ENCODE measurements around the gene UBE2D2. TPM values are rescaled to one million over a fixed set of nuclear protein-coding genes. Genes with fewer than 3 reads are reported as not detected.

UBE2D2 gene
- total and polyA plus RNA-seq, 4 experiments from 2014 or later = 160 to 411 (median 255) TPM

GRCh38 chr5:139641116-139642080, 80.3 kb downstream of the UBE2D2 start:
- Histone ChIP-seq H3K4me3 (ENCODE audit: low read length in 2 of 2) (no peak overlapping the region), H3K4me1 (ENCODE audit: insufficient read depth, low read length) (peaks cover 8% of the 10 kb centered on the region), H3K27me3 (ENCODE audit: insufficient read depth, low read length) (no peaks in the 10 kb centered on the region), H3K36me3 (ENCODE audit: insufficient read depth, low read length) (no peaks in the 10 kb centered on the region), H3K27ac (ENCODE audit: low read depth, low read length) (no peak overlapping the region), H3K9me3 (ENCODE audit: control insufficient read depth in 1 of 2, low read length in 2 of 2) (no peaks in the 10 kb centered on the region)
- Mint-ChIP-seq H3K27me3 (peaks cover 3% of the 10 kb centered on the region in 2 donors), H3K4me1 (peaks cover 8 to 34% (median 13%) of the 10 kb centered on the region in 4 donors), H3K9me3 (no peaks in the 10 kb centered on the region), H3K36me3 (no peaks in the 10 kb centered on the region), H3K4me3 (no peak overlapping the region), H3K27ac (peak overlapping the region in 2 of 7 donors; percentile 2 to 14)
- POLR2A ChIA-PET (ENCODE audit: partially characterized antibody) = interaction anchor here (0.8 to 1.1 kb wide), 2 partner anchors 13 to 36 kb away, joined by 3 read pairs; no protein-coding TSS in a partner anchor
- DNase-seq = no peak
- CTCF ChIA-PET (ENCODE audit: partially characterized antibody) = interaction anchor here (1.2 kb wide), 2 partner anchors 8 to 125 kb away, joined by 3 to 5 read pairs; no protein-coding TSS in a partner anchor
- intact Hi-C loops (cut with micrococcal nuclease) = no loop called here

GRCh38 chr5:139642213-139642612, 81.1 kb downstream of the UBE2D2 start:
- Mint-ChIP-seq H3K9me3 (no peaks in the 10 kb centered on the region), H3K27ac (no peak overlapping the region), H3K4me3 (no peak overlapping the region), H3K36me3 (no peaks in the 10 kb centered on the region), H3K4me1 (peaks cover 2 to 34% (median 10%) of the 10 kb centered on the region in 4 donors), H3K27me3 (peaks cover 8 to 11% of the 10 kb centered on the region in 2 donors)
- no peak overlapping the region for H3K4me3 ChIP-seq (ENCODE audit: low read length in 2 of 2)
- no peaks in the 10 kb centered on the region for H3K36me3 ChIP-seq (ENCODE audit: insufficient read depth, low read length)
- intact Hi-C loops (cut with micrococcal nuclease) = no loop called here
- peaks cover 2% of the 10 kb centered on the region for H3K4me1 ChIP-seq (ENCODE audit: insufficient read depth, low read length)
- H3K9me3 ChIP-seq (ENCODE audit: control insufficient read depth in 1 of 2, low read length in 2 of 2) = no peaks in the 10 kb centered on the region
- no peak for DNase-seq
- ChIA-PET POLR2A (ENCODE audit: partially characterized antibody) (interaction anchor here (0.8 to 1.1 kb wide), 2 partner anchors 12 to 36 kb away, joined by 3 read pairs; no protein-coding TSS in a partner anchor), CTCF (ENCODE audit: partially characterized antibody) (interaction anchor here (1.2 kb wide), 2 partner anchors 8 to 124 kb away, joined by 3 to 5 read pairs; no protein-coding TSS in a partner anchor)
- peaks cover 5% of the 10 kb centered on the region for H3K27me3 ChIP-seq (ENCODE audit: insufficient read depth, low read length)
- no peak overlapping the region for H3K27ac ChIP-seq (ENCODE audit: low read depth, low read length)

- Mint-ChIP-seq H3K4me1 (peaks cover 2 to 40% (median 13%) of the 10 kb centered on the region in 4 donors), H3K27ac (peak overlapping the region in 1 of 7 donors; percentile 53), H3K36me3 (no peaks in the 10 kb centered on the region), H3K4me3 (no peak overlapping the region), H3K9me3 (no peaks in the 10 kb centered on the region), H3K27me3 (peaks cover 8 to 17% of the 10 kb centered on the region in 2 donors)
- H3K27me3 ChIP-seq (ENCODE audit: insufficient read depth, low read length) = peaks cover 12% of the 10 kb centered on the region
- no peak for DNase-seq
- no peaks in the 10 kb centered on the region for H3K36me3 ChIP-seq (ENCODE audit: insufficient read depth, low read length)
- no peaks in the 10 kb centered on the region for H3K9me3 ChIP-seq (ENCODE audit: control insufficient read depth in 1 of 2, low read length in 2 of 2)
- peaks cover 9% of the 10 kb centered on the region for H3K4me1 ChIP-seq (ENCODE audit: insufficient read depth, low read length)
- CTCF ChIA-PET (ENCODE audit: partially characterized antibody) = interaction anchor here (1.2 to 3.1 kb wide), 2 partner anchors 8 to 9 kb away, joined by 5 to 21 read pairs; no protein-coding TSS in a partner anchor
- POLR2A ChIA-PET (ENCODE audit: partially characterized antibody) = no interaction called here
- intact Hi-C loops (cut with micrococcal nuclease) = no loop called here
- H3K4me3 ChIP-seq (ENCODE audit: low read length in 2 of 2) = no peak overlapping the region
- H3K27ac ChIP-seq (ENCODE audit: low read depth, low read length) = no peak overlapping the region
Measured at GRCh38 chr5:139642891-139643871, 82.0 kb downstream of the UBE2D2 start.

GRCh38 chr5:139644001-139644456, 82.9 kb downstream of the UBE2D2 start:
- no peak for DNase-seq
- Mint-ChIP-seq H3K9me3 (no peaks in the 10 kb centered on the region), H3K27ac (peak overlapping the region in 1 of 7 donors; percentile 12), H3K4me1 (peaks cover 2 to 34% (median 9%) of the 10 kb centered on the region in 4 donors), H3K27me3 (peaks cover 8 to 17% of the 10 kb centered on the region in 2 donors), H3K4me3 (no peak overlapping the region), H3K36me3 (no peaks in the 10 kb centered on the region)
- peaks cover 12% of the 10 kb centered on the region for H3K27me3 ChIP-seq (ENCODE audit: insufficient read depth, low read length)
- peaks cover 12% of the 10 kb centered on the region for H3K4me1 ChIP-seq (ENCODE audit: insufficient read depth, low read length)
- no peaks in the 10 kb centered on the region for H3K36me3 ChIP-seq (ENCODE audit: insufficient read depth, low read length)
- no peak overlapping the region for H3K27ac ChIP-seq (ENCODE audit: low read depth, low read length)
- intact Hi-C loops (cut with micrococcal nuclease) = no loop called here
- H3K9me3 ChIP-seq (ENCODE audit: control insufficient read depth in 1 of 2, low read length in 2 of 2) = no peaks in the 10 kb centered on the region
- POLR2A ChIA-PET (ENCODE audit: partially characterized antibody) = no interaction called here
- H3K4me3 ChIP-seq (ENCODE audit: low read length in 2 of 2) = no peak overlapping the region
- CTCF ChIA-PET (ENCODE audit: partially characterized antibody) = interaction anchor here (3.1 kb wide), 1 partner anchor 9 kb away, joined by 21 read pairs; no protein-coding TSS in a partner anchor

GRCh38 chr5:139644646-139645429, 83.7 kb downstream of the UBE2D2 start:
- H3K9me3 Mint-ChIP-seq = peaks cover 0 to under 1% (median 0%) of the 10 kb centered on the region in 8 donors
- CTCF ChIA-PET (ENCODE audit: partially characterized antibody) = interaction anchor here (0.5 to 3.1 kb wide), 3 partner anchors 10 to 122 kb away, joined by 3 to 21 read pairs (median 4); no protein-coding TSS in a partner anchor
- H3K4me3 Mint-ChIP-seq = peak overlapping the region in 1 of 8 donors; percentile 6
- peak overlapping the region in 3 of 7 donors; percentile 26 to 74 (median 43) for H3K27ac Mint-ChIP-seq
- H3K27ac ChIP-seq (ENCODE audit: low read depth, low read length) = no peak overlapping the region
- H3K4me1 Mint-ChIP-seq = peaks cover 6 to 40% (median 14%) of the 10 kb centered on the region in 4 donors
- POLR2A ChIA-PET (ENCODE audit: partially characterized antibody) = interaction anchor here (0.8 to 1.2 kb wide), 3 partner anchors 10 to 757 kb away, joined by 3 to 5 read pairs (median 3); partner anchors contain the start of gene ANKHD1
- H3K4me1 ChIP-seq (ENCODE audit: insufficient read depth, low read length) = peaks cover 20% of the 10 kb centered on the region
- H3K36me3 Mint-ChIP-seq = no peaks in the 10 kb centered on the region
- no peaks in the 10 kb centered on the region for H3K9me3 ChIP-seq (ENCODE audit: control insufficient read depth in 1 of 2, low read length in 2 of 2)
- peaks cover 16% of the 10 kb centered on the region for H3K27me3 ChIP-seq (ENCODE audit: insufficient read depth, low read length)
- peaks cover 12 to 22% of the 10 kb centered on the region in 2 donors for H3K27me3 Mint-ChIP-seq
- no peak for DNase-seq
- no peak overlapping the region for H3K4me3 ChIP-seq (ENCODE audit: low read length in 2 of 2)
- no peaks in the 10 kb centered on the region for H3K36me3 ChIP-seq (ENCODE audit: insufficient read depth, low read length)
- intact Hi-C loops (cut with micrococcal nuclease) = no loop called here

- Histone ChIP-seq H3K4me3 (ENCODE audit: low read length in 2 of 2) (no peak overlapping the region), H3K9me3 (ENCODE audit: control insufficient read depth in 1 of 2, low read length in 2 of 2) (no peaks in the 10 kb centered on the region), H3K27me3 (ENCODE audit: insufficient read depth, low read length) (peaks cover 22% of the 10 kb centered on the region), H3K4me1 (ENCODE audit: insufficient read depth, low read length) (peaks cover 26% of the 10 kb centered on the region), H3K27ac (ENCODE audit: low read depth, low read length) (no peak overlapping the region), H3K36me3 (ENCODE audit: insufficient read depth, low read length) (no peaks in the 10 kb centered on the region)
- DNase-seq = no peak
- Mint-ChIP-seq H3K36me3 (no peaks in the 10 kb centered on the region), H3K27me3 (peaks cover 13 to 25% of the 10 kb centered on the region in 2 donors), H3K9me3 (peaks cover 0 to 2% (median 0%) of the 10 kb centered on the region in 8 donors), H3K4me3 (peak overlapping the region in 1 of 8 donors; percentile 39), H3K27ac (no peak overlapping the region), H3K4me1 (peaks cover 6 to 45% (median 18%) of the 10 kb centered on the region in 4 donors)
- ChIA-PET CTCF (ENCODE audit: partially characterized antibody) (interaction anchor here (1.5 to 3.1 kb wide), 2 partner anchors 10 to 13 kb away, joined by 4 to 21 read pairs; no protein-coding TSS in a partner anchor), POLR2A (ENCODE audit: partially characterized antibody) (interaction anchor here (0.8 to 1.2 kb wide), 3 partner anchors 10 to 756 kb away, joined by 3 to 5 read pairs (median 3); partner anchors contain the start of gene ANKHD1)
- intact Hi-C loops (cut with micrococcal nuclease) = no loop called here
Measured at GRCh38 chr5:139645430-139645871, 84.3 kb downstream of the UBE2D2 start.

Measured in CD4-positive, alpha-beta memory T cell (primary cell).